Esophagus squamous epithelium (tissue), 5 donors: ENCODE measurements around the gene ATN1. TPM values are rescaled to one million over a fixed set of nuclear protein-coding genes. Genes with fewer than 3 reads are reported as not detected.
A peak's percentile ranks its signal among the peaks of the same experiment; 100 is the strongest.

Source experiments
- DNase-seq: peaks from one replicate; lab custom pipeline; 2025; lab: John Stamatoyannopoulos, UW
- H3K27ac ChIP-seq, 4 donors: fragments of 200-600 bp; sonication (generic); one replicate each; pipeline ENCODE4 v1.5.1; 2016 to 2019; ENCODE audit warnings: mild to moderate bottlenecking in 1 of 4
- H3K27me3 ChIP-seq, 4 donors: fragments of 200-600 bp; sonication (generic); 1 replicate in 3 of 4; 2 replicates in 1 of 4; pipeline versions ENCODE4 v1.5.1 to v1.6.0; 2017 to 2021; ENCODE audit warnings: antibody characterized with exemption in 1 of 4
- H3K36me3 ChIP-seq, 3 donors: fragments of 200-600 bp; sonication (generic); one replicate each; pipeline ENCODE4 v1.5.1; 2016 to 2019
- H3K4me1 ChIP-seq, 3 donors: fragments of 200-600 bp; sonication (generic); one replicate each; pipeline ENCODE4 v1.5.1; 2017 to 2019
- H3K4me3 ChIP-seq, 4 donors: fragments of 200-600 bp; sonication (generic); 1 replicate in 3 of 4; 2 replicates in 1 of 4; pipeline ENCODE4 v1.5.1; 2016 to 2019; ENCODE audit warnings: mild to moderate bottlenecking in 2 of 4, moderate library complexity in 1 of 4
- H3K9me3 ChIP-seq, 3 donors: fragments of 200-600 bp; sonication (generic); one replicate each; pipeline ENCODE4 v1.5.1; 2016 to 2019
- CTCF ChIP-seq, 6 experiments: fragments of 450-650 bp in 4 of 6; fragments of 200-600 bp in 2 of 6; sonication (generic) in 2 of 6; IDR thresholded peaks; one replicate each; pipeline ENCODE4 v1.5.1; 2016 to 2019; ENCODE audit warnings: antibody characterized with exemption in 6 of 6, mild to moderate bottlenecking in 4 of 6, moderate library complexity in 4 of 6
- POLR2A ChIP-seq, 4 donors: fragments of 450-650 bp; IDR thresholded peaks; one replicate each; pipeline ENCODE4 v1.6.1; 2017; ENCODE audit warnings: antibody characterized with exemption in 4 of 4, mild to moderate bottlenecking in 4 of 4, moderate library complexity in 3 of 4
- WGBS, 2 donors: methylation state at CpG; one replicate each; pipeline ENCODE4 v1.1.5; 2018; 5-methylcytosine and 5-hydroxymethylcytosine counted together
- intact Hi-C: fragments of 100-400 bp; cut with DNase I; formaldehyde crosslinking; loops from one replicate; pipeline ENCODE4 v1.15.0; 2022
- total RNA-seq, 4 donors: library from RNA; depleted of rRNA; stranded (reverse); fragments of >200 nt; gene quantifications; one replicate each; pipeline ENCODE4 v1.1.0, GENCODE V29; 2016
- donor health status: DM: yes; HTN: yes; CAD: no.

ATN1 gene
- total RNA-seq, 4 donors from 2014 or later = 12.2 to 28.8 (median 22.2) TPM

GRCh38 chr12:6935371-6936193 is 7.8 kb downstream of the ATN1 start:
- H3K27ac ChIP-seq = peak overlapping the region in 3 of 4 donors; percentile 93 to 96 (median 95)
- H3K4me3 ChIP-seq = no peak overlapping the region
- DNase-seq = no peak
- H3K36me3 ChIP-seq = peaks cover 13 to 58% (median 18%) of the 10 kb centered on the region in 3 donors
- 52 to 61% methylated on average over 11 to 14 of the region's 14 CpGs for WGBS, 2 donors
- intact Hi-C loops = no loop called here
- no peaks in the 10 kb centered on the region for H3K27me3 ChIP-seq
- H3K9me3 ChIP-seq = no peaks in the 10 kb centered on the region
- TF ChIP-seq CTCF (IDR thresholded peaks at IDR 0.05) (no peak), POLR2A (IDR thresholded peaks at IDR 0.05) (no peak)
- H3K4me1 ChIP-seq = peaks cover 27 to 87% (median 42%) of the 10 kb centered on the region in 3 donors

DNA sequence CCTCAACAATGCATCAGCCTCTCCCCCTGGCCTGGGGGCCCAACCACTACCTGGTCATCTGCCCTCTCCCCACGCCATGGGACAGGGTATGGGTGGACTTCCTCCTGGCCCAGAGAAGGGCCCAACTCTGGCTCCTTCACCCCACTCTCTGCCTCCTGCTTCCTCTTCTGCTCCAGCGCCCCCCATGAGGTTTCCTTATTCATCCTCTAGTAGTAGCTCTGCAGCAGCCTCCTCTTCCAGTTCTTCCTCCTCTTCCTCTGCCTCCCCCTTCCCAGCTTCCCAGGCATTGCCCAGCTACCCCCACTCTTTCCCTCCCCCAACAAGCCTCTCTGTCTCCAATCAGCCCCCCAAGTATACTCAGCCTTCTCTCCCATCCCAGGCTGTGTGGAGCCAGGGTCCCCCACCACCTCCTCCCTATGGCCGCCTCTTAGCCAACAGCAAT is 8.5 kb downstream of the ATN1 start:
- 84 to 89% methylated on average over 2 to 3 of the region's 3 CpGs for WGBS, 2 donors
- H3K27ac ChIP-seq = peak overlapping the region in 3 of 4 donors; percentile 93 to 96 (median 95)
- intact Hi-C loops = no loop called here

GRCh38 chr12:6936636-6937480 is 9.1 kb downstream of the ATN1 start:
- DNase-seq = no peak
- no peaks in the 10 kb centered on the region for H3K27me3 ChIP-seq
- 34 to 66% methylated on average over 7 to 15 of the region's 36 CpGs for WGBS, 2 donors
- TF ChIP-seq CTCF (IDR thresholded peaks at IDR 0.05) (no peak), POLR2A (IDR thresholded peaks at IDR 0.05) (no peak)
- peak overlapping the region; percentile 47 to 79 (median 69) for H3K4me3 ChIP-seq
- intact Hi-C loops = no loop called here
- H3K27ac ChIP-seq = peak overlapping the region; percentile 88 to 96 (median 94)
- H3K9me3 ChIP-seq = no peaks in the 10 kb centered on the region
- peaks cover 19 to 71% (median 29%) of the 10 kb centered on the region in 3 donors for H3K36me3 ChIP-seq
- peaks cover 23 to 87% (median 35%) of the 10 kb centered on the region in 3 donors for H3K4me1 ChIP-seq

More for the DNA sequence above, 8.5 kb downstream of the ATN1 start:
- TF ChIP-seq CTCF (IDR thresholded peaks at IDR 0.05) (no peak), POLR2A (IDR thresholded peaks at IDR 0.05) (no peak)
- Histone ChIP-seq H3K4me1 (peaks cover 23 to 87% (median 36%) of the 10 kb centered on the region in 3 donors), H3K36me3 (peaks cover 13 to 65% (median 24%) of the 10 kb centered on the region in 3 donors), H3K4me3 (no peak overlapping the region), H3K9me3 (no peaks in the 10 kb centered on the region), H3K27me3 (no peaks in the 10 kb centered on the region)
- DNase-seq = no peak

DNA sequence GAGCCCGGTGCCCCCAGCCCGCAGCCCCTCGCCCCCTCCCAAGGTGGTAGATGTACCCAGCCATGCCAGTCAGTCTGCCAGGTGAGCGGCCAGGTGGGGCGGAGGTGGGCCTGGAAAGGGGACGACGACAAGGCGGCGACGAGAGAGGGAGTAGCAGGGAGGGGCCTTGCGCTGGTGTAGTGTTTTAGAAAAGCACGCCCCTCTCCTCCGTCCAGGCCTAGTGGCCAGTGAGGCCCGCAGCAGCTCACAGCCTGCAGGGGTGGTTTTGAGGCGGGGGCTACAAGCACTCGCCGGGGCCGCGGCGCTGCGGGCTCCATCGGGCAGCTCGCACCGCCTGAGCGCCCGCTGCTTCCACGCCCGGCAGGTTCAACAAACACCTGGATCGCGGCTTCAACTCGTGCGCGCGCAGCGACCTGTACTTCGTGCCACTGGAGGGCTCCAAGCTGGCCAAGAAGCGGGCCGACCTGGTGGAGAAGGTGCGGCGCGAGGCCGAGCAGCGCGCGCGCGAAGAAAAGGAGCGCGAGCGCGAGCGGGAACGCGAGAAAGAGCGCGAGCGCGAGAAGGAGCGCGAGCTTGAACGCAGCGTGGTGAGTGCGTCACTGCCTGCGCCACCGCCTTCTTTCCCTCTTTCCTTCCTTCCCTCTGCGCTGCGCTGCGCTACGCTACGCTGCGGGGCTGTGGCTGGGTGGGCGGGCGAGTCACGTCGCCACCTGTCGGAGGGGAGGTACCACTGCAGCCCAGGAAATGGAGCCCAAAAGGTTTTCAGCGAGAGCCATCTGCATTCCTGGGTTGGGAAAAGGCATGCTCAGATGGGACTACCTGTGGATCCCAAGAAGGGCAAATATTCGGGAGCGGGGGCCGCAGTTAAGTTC is 10.0 kb downstream of the ATN1 start:
- peak; percentile 67 for DNase-seq
- H3K9me3 ChIP-seq = no peaks in the 10 kb centered on the region
- H3K36me3 ChIP-seq = peaks cover 19 to 74% (median 29%) of the 10 kb centered on the region in 3 donors
- H3K4me3 ChIP-seq = peak overlapping the region; percentile 47 to 79 (median 69)
- peak overlapping the region; percentile 88 to 96 (median 94) for H3K27ac ChIP-seq
- intact Hi-C loops = no loop called here
- H3K4me1 ChIP-seq = peaks cover 24 to 86% (median 35%) of the 10 kb centered on the region in 3 donors
- WGBS, 2 donors = 0% methylated on average over 3 to 15 of the region's 80 CpGs
- no peaks in the 10 kb centered on the region for H3K27me3 ChIP-seq
- peak in 3 of 4 donors; percentile 29 to 82 (median 43) for TF ChIP-seq POLR2A (IDR thresholded peaks at IDR 0.05)
- TF ChIP-seq CTCF (IDR thresholded peaks at IDR 0.05) = peak; percentile 88 to 98 (median 97)
